ENCODE results near the gene TRDN.

DNA sequence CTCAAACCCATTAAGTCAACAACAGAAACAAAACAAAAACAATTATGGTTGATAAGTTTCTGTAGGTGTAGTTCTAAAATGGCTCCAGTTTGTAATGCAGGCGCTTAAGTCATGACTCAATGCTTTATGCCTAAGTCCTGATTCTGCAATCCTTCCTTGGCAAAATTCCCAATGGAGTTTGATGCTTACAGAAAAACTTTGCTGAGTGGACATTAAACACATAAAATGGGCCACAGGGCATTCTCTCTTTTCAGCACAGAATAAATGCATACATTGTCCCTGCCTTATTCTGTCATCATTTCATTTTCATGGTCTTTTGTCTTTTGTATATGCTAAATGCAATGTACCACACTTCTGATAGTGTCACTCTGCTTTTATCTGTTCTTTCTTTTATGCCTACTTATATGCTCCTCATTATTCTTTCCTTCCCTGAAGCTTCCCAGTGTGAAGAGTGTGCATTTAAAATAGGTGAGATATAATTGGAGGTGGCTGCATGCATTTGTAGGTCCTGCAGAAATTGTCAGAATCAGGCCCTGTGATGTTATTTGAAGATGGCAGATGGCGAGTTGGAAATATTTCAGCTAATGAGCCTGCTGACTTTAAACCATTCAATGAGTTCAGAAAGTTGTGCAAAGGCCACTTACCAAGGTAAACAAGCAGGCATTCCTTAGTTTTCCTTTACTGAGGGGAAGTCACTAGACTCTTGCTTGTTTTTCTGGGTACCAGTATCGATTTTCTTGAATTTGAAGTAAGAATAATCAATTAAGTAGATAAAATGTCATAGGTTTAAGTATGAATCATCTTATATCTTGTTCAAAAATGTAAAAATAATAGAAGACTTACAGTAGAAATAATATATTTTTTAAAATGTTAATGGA, 313.1 kb downstream of the TRDN start:
- TF ChIP-seq, protein P1, sequence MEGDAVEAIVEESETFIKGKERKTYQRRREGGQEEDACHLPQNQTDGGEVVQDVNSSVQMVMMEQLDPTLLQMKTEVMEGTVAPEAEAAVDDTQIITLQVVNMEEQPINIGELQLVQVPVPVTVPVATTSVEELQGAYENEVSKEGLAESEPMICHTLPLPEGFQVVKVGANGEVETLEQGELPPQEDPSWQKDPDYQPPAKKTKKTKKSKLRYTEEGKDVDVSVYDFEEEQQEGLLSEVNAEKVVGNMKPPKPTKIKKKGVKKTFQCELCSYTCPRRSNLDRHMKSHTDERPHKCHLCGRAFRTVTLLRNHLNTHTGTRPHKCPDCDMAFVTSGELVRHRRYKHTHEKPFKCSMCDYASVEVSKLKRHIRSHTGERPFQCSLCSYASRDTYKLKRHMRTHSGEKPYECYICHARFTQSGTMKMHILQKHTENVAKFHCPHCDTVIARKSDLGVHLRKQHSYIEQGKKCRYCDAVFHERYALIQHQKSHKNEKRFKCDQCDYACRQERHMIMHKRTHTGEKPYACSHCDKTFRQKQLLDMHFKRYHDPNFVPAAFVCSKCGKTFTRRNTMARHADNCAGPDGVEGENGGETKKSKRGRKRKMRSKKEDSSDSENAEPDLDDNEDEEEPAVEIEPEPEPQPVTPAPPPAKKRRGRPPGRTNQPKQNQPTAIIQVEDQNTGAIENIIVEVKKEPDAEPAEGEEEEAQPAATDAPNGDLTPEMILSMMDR (IDR thresholded peaks at IDR 0.05; ENCODE audit: poor library complexity): no peak
- TF ChIP-seq EZH2 (IDR thresholded peaks at IDR 0.05; ENCODE audit: borderline replicate concordance): no peak
